ENCODE results near the gene RAB6D.
"Not testable (repeated sequence)": the region's sequence is repeated elsewhere in the genome, so short reads cannot be mapped to it uniquely, and the experiment has no call there.

Gene RAB6D

GRCh38 chr2:131349021-131349420 lies 14.9 kb downstream of the RAB6D start:
- no peak for TF ChIP-seq CREB5 (CRISPR knock-in tag; IDR thresholded peaks at IDR 0.05; ENCODE audit: low read depth)
- TF ChIP-seq CSRNP3 (CRISPR knock-in tag; IDR thresholded peaks at IDR 0.05) = no peak
- TF ChIP-seq ZNF565 (CRISPR knock-in tag; conservative IDR thresholded peaks at IDR 0.05; ENCODE audit: low read depth) = no peak
- TF ChIP-seq POU6F1 (CRISPR knock-in tag; IDR thresholded peaks at IDR 0.05; ENCODE audit: borderline replicate concordance, low read depth) = no peak
- no peak for TF ChIP-seq PPARA (CRISPR knock-in tag; IDR thresholded peaks at IDR 0.05; ENCODE audit: borderline replicate concordance)
- no peak for TF ChIP-seq BACH2 (CRISPR knock-in tag; IDR thresholded peaks at IDR 0.05; ENCODE audit: borderline replicate concordance)
- TF ChIP-seq PATZ1 (CRISPR knock-in tag; IDR thresholded peaks at IDR 0.05; ENCODE audit: borderline replicate concordance) = no peak
- no peak for ATAC-seq

GRCh38 chr2:131347035-131347434 lies 16.9 kb downstream of the RAB6D start:
- ATAC-seq = not testable (repeated sequence)

GRCh38 chr2:131339307-131339706 lies 24.7 kb downstream of the RAB6D start:
- ATAC-seq = not testable (repeated sequence)

GRCh38 chr2:131335319-131335718 lies 28.6 kb downstream of the RAB6D start:
- ATAC-seq = peak; percentile 72; the same call in 2 of the 3 replicates

- ATAC-seq = not testable (repeated sequence)
Observed at GRCh38 chr2:131332709-131333108, 31.3 kb downstream of the RAB6D start.

- ATAC-seq = peak; percentile 47
Observed at GRCh38 chr2:131331000-131331399, 33.0 kb downstream of the RAB6D start.

GRCh38 chr2:131322209-131322608 lies 41.8 kb downstream of the RAB6D start:
- TF ChIP-seq OSR1 (CRISPR knock-in tag; IDR thresholded peaks at IDR 0.05) (no peak), CSRNP3 (CRISPR knock-in tag; IDR thresholded peaks at IDR 0.05) (no peak), ESRRG (CRISPR knock-in tag; IDR thresholded peaks at IDR 0.05) (no peak), PPARA (CRISPR knock-in tag; IDR thresholded peaks at IDR 0.05; ENCODE audit: borderline replicate concordance) (no peak), PATZ1 (CRISPR knock-in tag; IDR thresholded peaks at IDR 0.05; ENCODE audit: borderline replicate concordance) (no peak)
- ATAC-seq = no peak

GRCh38 chr2:131321344-131321743 lies 42.6 kb downstream of the RAB6D start:
- not testable (repeated sequence) for ATAC-seq

GRCh38 chr2:131311001-131311400 lies 53.0 kb downstream of the RAB6D start:
- ATAC-seq = not testable (repeated sequence)

All from SK-N-SH treated with all-trans-retinoic acid at 6 μM for 48 hours (cell line).